HG03457 (cell line): Measurements from ENCODE around the gene ALDH2.
"Not testable (repeated sequence)": the region's sequence is repeated elsewhere in the genome, so short reads cannot be mapped to it uniquely, and the experiment has no call there.

ENCODE experiments used
- ATAC-seq: cut with Tn5 transposase; IDR thresholded peaks from one replicate; pipeline ENCODE4 v1.9.1; 2021; ENCODE audit warnings: moderate number of reproducible peaks; ENCODE audit not compliant: unreplicated experiment

The ALDH2 gene

GRCh38 chr12:111824312-111824711 is 57.6 kb downstream of the ALDH2 start:
- not testable (repeated sequence) for ATAC-seq

- ATAC-seq: no peak
These were observed 58.8 kb downstream of the ALDH2 start for GRCh38 chr12:111825509-111825908.

GRCh38 chr12:111826316-111826715 is 59.6 kb downstream of the ALDH2 start:
- no peak for ATAC-seq

- ATAC-seq: no peak
These were observed 60.3 kb downstream of the ALDH2 start for GRCh38 chr12:111826992-111827391.

GRCh38 chr12:111827907-111828306 is 61.2 kb downstream of the ALDH2 start:
- ATAC-seq: no peak

GRCh38 chr12:111828338-111828979 is 61.7 kb downstream of the ALDH2 start:
- no peak for ATAC-seq

GRCh38 chr12:111829635-111830034 is 62.9 kb downstream of the ALDH2 start:
- ATAC-seq: not testable (repeated sequence)

GRCh38 chr12:111834740-111835386 is 68.1 kb downstream of the ALDH2 start:
- not testable (repeated sequence) for ATAC-seq

- ATAC-seq: not testable (repeated sequence)
These were observed 68.9 kb downstream of the ALDH2 start for GRCh38 chr12:111835531-111836181.

GRCh38 chr12:111838353-111838752 is 71.6 kb downstream of the ALDH2 start:
- ATAC-seq: no peak

- no peak for ATAC-seq
These were observed 74.1 kb downstream of the ALDH2 start for GRCh38 chr12:111840807-111841206.

- ATAC-seq: no peak
These were observed 74.6 kb downstream of the ALDH2 start for GRCh38 chr12:111841236-111841749.

- ATAC-seq: peak; percentile 47
These were observed 75.2 kb downstream of the ALDH2 start, which contains the start of gene MAPKAPK5 for GRCh38 chr12:111841750-111842555. TSS of gene MAPKAPK5 (plus strand) at chr12:111842228. CDS start at chr12:111842734, 506 bp downstream.

- ATAC-seq: peak; percentile 8
These were observed 76.0 kb downstream of the ALDH2 start for GRCh38 chr12:111842556-111843396.

GRCh38 chr12:111846016-111846415 is 79.3 kb downstream of the ALDH2 start:
- no peak for ATAC-seq

- ATAC-seq: no peak
These were observed 83.8 kb downstream of the ALDH2 start for GRCh38 chr12:111850526-111850925.

GRCh38 chr12:111858186-111858585 is 91.5 kb downstream of the ALDH2 start:
- ATAC-seq: no peak

- no peak for ATAC-seq
These were observed 92.0 kb downstream of the ALDH2 start for GRCh38 chr12:111858778-111859177.

GRCh38 chr12:111864913-111865312 is 98.2 kb downstream of the ALDH2 start:
- ATAC-seq: no peak
